HG03521 (cell line): ENCODE data around the gene LRRC3B.
"Not testable (repeated sequence)": the region's sequence is repeated elsewhere in the genome, so short reads cannot be mapped to it uniquely, and the experiment has no call there.

Source experiments
- ATAC-seq: cut with Tn5 transposase; IDR thresholded peaks from one replicate; pipeline ENCODE4 v1.9.1; 2021; ENCODE audit warnings: mild to moderate bottlenecking, moderate library complexity; ENCODE audit not compliant: unreplicated experiment

Gene LRRC3B

DNA sequence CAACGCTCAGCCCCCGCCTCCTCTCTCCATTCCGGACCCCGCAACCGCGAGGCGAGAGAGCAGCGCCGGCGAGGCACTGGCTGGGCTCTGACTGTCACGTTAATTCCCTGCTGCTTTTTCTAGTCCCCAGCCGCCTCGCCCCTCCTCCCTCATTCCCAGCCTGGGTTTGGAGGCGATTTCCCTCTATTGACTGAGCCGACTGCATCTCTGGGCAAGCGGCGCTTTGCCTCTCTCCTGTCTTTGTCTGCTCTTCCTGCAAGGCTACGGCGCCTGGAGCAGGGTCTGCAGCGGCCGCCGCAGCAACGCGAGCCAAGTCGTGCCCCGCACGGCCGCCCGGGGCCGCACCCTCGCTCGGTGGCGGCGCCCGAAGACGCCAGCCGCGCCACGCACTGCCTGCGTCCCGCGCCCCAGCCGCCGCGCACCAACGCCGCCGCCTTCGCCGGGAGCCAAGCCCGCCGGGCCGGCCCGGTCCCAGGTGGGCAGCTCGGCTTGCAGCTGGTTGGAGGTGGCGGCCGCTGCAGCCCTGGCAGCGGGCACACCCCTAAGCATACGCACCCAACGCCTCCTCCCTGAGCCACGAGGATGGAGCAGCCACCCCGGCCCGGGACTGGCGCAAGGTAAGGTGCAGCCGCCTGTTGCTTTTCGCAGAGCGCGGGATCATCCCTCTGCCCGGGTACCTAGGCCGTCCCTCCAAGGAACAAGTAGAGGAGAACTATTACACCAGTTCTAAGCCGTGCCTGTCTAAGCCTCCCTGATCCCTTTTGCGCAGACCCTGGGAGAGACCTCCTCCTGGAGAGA lies at the start of gene LRRC3B:
Gene LRRC3B, plus strand, starts transcription at position 152 of the 798 bp plus-strand sequence. CDS start 86,901 bp downstream, outside the sequence.
- no peak for ATAC-seq

DNA sequence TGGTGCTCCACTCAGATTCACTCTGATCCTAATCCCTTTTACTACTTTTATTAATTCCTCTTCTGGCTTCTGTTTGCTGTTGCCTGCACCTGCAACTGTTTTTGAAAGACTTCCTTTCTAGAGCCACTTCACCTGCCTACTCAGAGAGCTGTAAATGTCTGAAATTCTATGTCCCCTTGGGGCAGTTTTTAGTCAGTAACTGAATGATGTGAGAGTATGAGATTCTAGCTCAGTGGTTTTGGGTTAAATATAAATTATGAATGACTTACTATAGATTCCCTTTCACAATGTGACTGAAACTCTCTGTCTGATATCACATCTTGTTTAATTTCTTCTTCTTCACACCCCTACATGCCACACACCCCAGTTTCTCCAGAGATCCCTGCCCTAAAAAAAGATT lies 47.8 kb upstream of the LRRC3B start:
- no peak for ATAC-seq

DNA sequence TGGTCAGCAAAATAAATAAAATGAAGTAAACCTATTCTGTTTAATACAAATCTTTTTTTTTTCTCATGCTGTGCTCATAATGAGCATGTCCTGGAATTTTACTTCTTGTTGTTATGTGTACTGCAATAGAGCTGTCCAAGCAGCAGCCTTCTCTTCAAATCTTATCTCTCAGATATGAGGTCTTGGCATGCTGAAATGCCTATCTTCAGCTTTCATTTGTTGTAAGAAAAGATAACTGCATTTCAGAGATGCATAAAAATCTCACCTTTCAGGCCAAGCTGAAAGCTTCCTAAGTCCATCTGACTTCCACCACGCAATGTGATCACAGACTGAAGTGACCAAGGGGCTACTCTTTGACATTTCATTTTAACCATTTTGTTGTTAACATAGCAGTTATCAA lies 43.5 kb upstream of the LRRC3B start:
- no peak for ATAC-seq

DNA sequence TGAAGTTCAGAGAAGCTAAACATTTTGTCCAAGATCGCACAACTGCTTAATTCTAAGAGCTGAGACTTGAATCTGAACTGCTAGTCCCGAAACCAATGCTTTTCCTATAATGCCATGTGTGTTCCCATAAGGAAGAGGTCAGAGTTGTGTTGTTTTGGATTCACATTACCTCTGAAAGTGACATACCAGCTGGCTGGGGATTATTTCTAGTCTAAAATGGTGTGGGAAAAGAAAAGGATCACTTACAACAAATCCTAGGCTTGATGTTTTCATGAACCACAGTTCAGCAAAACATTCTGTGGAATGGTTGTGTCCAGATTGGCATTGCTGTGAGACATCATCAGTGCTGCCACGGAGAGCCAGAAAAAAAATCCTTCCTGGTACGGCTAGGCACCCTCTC lies 35.0 kb upstream of the LRRC3B start:
- ATAC-seq = no peak

DNA sequence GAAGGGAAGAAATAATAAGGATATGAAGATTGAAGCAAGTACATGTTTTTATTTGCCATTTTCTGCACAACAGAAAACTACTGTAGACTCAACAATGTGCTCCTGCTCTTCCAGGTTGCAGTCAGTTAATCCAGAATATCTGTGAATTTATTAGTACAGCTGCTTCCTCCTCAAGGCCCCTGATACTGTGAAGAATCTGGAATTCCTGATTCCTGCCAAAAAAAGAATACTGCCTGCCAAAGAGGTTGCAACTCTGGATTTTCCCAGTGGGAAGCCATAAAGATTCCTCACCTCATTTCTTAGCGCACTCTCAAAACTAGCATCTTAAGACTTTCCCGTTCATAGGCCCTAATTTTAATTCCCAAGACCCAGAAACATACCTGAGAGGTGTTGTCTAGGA lies 33.6 kb upstream of the LRRC3B start:
- ATAC-seq = no peak

DNA sequence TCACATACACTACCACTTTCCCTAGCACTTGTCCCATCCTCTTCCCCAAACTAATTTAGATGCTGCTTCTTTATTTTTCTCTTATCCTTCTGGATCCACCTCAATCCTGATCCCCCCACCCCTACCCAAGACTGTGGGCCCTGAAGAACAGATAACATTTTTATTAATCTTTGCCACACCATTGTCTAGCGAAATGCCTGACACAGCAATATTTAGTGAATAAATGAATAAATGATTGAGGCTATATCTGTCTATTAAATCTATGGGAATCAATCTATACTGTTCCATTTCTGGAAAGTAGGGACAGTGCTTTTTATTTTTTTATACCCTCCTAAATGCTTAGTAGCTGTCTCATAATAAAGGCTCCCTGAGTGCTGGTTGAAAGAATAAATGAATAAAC lies 32.9 kb upstream of the LRRC3B start:
- no peak for ATAC-seq

GRCh38 chr3:26590919-26591484 lies 31.6 kb upstream of the LRRC3B start:
- ATAC-seq = no peak

DNA sequence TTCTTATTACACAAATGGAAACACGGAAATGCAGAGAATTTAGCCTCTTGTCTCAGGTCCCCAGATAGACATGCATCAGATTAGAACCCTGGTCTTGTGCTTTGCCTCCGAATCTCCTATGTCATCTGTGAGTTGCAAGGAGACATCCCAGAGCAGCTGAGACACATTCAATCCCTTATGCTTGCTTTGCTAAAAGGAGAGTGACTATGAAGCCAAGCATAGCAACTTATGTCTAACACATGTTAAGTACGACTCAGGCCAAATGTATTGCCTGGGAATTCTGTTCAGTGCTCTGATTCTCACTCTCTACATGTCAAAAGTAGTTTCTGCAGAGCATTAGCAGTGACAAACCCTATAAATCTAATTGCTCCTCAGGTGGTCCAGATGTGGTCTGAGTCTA lies 30.6 kb upstream of the LRRC3B start:
- ATAC-seq = no peak

GRCh38 chr3:26592451-26592850 lies 30.1 kb upstream of the LRRC3B start:
- ATAC-seq = no peak

DNA sequence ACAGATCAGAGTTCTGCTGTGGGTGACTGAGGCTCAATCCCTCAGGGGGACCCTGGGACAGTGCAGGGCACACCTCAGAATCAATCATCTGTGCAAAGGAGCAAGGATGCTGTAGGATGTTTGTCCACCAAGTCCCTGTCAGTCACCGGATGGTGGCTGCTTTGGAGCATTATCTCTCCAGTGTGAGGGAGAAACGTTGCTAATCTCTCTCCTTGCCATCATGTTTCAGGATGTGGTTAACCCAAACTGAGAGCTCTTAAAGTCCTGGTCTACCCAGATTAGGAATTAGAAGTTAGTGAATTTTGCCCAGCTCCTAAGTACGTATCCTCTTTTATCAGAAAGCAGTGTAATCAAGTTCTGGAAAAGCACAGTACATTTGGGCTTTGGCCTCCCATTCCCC lies 26.2 kb upstream of the LRRC3B start:
- no peak for ATAC-seq

GRCh38 chr3:26603311-26603710 lies 19.3 kb upstream of the LRRC3B start:
- not testable (repeated sequence) for ATAC-seq

DNA sequence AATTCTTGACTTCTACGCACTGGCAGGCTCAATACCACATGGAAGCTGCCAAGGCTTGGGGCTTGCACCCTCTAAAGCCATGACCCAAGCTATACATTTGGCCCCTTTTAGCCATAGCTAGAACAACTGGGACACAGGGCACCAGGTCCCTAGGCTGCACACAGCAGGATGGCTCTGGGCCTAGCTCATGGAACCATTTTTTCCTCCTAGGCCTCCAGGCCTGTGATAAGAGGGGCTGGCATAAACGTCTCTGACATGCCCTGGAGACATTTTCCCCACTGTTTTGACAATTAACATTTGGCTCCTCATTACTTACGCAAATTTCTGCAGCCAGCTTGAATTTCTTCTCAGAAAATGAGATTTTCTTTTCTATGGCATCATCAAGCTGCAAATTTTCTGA lies 18.8 kb upstream of the LRRC3B start:
- ATAC-seq = not testable (repeated sequence)

- no peak for ATAC-seq
Observed at GRCh38 chr3:26614006-26614685, 8.4 kb upstream of the LRRC3B start.

GRCh38 chr3:26621176-26621575 lies 1.4 kb upstream of the LRRC3B start:
- no peak for ATAC-seq

- no peak for ATAC-seq
Observed at GRCh38 chr3:26621906-26622620, 509 bp upstream of the LRRC3B start.

DNA sequence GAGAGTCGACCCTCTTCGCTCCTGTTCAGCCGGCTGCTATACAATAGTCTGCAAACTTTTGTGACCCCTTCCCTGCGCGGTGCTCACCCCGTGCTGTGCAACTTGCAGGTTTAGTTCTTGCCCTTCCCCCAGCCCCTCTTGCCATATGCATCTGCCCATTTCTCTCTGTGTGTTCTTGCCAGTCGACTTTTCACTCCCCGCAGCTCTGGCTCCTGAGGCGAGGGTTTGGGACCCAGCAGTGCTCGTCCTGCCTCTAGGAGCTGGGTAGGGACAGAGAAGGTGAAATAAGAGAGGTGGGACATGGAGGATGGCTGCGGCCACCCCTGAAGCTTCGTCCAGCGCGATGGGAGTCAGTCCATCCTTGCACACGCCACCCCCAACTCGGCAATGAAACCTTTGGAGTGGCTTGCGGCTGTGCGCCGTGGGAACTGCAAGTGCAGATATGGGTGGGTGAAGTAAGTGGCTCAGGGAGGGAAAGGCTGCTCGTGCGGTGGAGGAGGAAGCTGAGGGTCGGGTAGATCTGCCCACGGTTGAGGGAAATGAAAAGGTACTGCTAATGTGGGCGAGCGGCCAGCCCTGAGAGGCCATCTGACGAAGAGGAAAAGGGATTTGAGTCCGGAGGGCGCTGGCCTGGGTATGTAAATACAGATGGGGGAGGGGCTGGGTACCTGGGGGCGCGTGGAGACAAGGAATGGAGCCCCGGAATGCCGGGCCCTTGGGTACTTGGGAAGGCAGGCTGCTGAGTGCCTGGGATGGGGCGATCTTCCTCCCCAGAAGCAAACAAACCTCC lies 1.0 kb downstream of the LRRC3B start:
- no peak for ATAC-seq

DNA sequence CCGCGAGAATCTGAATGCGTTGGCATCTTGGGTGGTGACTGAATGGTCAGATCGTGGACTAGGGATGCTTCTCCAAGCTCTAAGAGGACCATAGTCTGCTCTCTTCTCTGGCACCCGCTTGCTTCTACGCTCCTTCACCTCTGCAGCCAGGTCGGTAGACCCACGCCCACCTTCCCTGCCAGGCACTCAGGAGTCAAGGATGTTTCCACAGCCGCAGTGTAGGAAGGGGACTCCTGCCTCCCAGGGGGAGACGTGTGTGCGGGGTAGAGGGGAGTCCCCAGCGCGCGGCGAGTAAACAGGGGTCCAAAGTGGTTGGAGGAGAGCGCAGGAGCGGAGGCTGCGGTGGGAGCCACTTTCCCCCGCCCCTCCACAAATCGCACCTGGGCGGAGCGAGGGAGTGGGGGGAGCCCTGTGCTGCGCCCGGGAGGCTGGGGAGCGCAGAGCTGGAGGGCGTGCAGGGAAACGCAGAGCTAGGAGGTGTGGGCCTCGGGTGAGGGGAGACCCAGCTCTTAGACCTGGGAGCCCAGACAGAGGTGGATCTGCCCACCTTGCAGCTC lies 1.7 kb downstream of the LRRC3B start:
- ATAC-seq = no peak

GRCh38 chr3:26625187-26625586 lies 2.6 kb downstream of the LRRC3B start:
- ATAC-seq = no peak

- no peak for ATAC-seq
Observed at GRCh38 chr3:26627080-26627479, 4.5 kb downstream of the LRRC3B start.

DNA sequence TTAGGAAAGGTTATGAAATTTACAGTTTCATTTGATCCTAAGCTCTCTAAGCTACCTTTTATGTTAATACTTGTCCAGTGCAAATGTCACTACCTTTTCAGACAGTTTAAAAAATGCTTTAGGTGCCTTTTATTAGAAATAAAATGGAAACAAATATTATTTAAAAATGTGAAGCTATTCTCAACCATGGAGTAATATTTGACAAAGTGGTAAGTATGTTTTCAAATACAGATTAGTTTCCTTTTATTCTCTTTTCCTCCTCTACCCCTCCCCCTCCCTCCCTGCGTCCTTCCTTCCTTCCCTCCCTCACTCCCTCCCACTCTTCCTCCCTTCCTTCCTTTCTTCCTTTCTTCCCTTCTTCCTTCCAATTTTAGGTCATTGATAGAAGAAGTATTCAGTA lies 6.3 kb downstream of the LRRC3B start:
- no peak for ATAC-seq
